Spleen (tissue), 11 donors: ENCODE measurements around the gene DNM2. TPM values are rescaled to one million over a fixed set of nuclear protein-coding genes. Genes with fewer than 3 reads are reported as not detected.
A peak's percentile ranks its signal among the peaks of the same experiment; 100 is the strongest.
"Not testable (repeated sequence)": the region's sequence is repeated elsewhere in the genome, so short reads cannot be mapped to it uniquely, and the experiment has no call there.

ENCODE experiments used
- DNase-seq: peaks from one replicate; pipeline ENCODE4 v3.0.0-alpha.2; 2020
- H3K27ac ChIP-seq, 8 donors: fragments of 200-600 bp; sonication (generic) in 7 of 8; 1 replicate in 4 of 8; 2 replicates in 4 of 8; pipeline versions ENCODE4 v1.5.0 to v1.8.0; 2016 to 2021; ENCODE audit warnings: inconsistent platforms in 4 of 8, mild to moderate bottlenecking in 4 of 8, moderate library complexity in 1 of 8
- H3K27me3 ChIP-seq, 7 donors: fragments of 200-600 bp; sonication (generic) in 6 of 7; replicated peaks in 1 of 7; 1 replicate in 4 of 7; 2 replicates in 3 of 7; pipeline versions ENCODE4 v1.5.0 to v1.8.0; 2016 to 2021; ENCODE audit warnings: inconsistent platforms in 3 of 7, mild to moderate bottlenecking in 1 of 7
- H3K36me3 ChIP-seq, 6 donors: fragments of 200-600 bp; sonication (generic) in 5 of 6; 1 replicate in 4 of 6; 2 replicates in 2 of 6; pipeline versions ENCODE4 v1.5.0 to v1.8.0; 2016 to 2021; ENCODE audit warnings: inconsistent platforms in 2 of 6
- H3K4me1 ChIP-seq, 6 donors: fragments of 200-600 bp; sonication (generic) in 5 of 6; 1 replicate in 3 of 6; 2 replicates in 3 of 6; pipeline versions ENCODE4 v1.5.0 to v1.8.0; 2016 to 2021; ENCODE audit warnings: inconsistent platforms in 3 of 6
- H3K4me3 ChIP-seq, 8 donors: fragments of 200-600 bp; sonication (generic) in 7 of 8; 1 replicate in 4 of 8; 2 replicates in 4 of 8; pipeline versions ENCODE4 v1.5.0 to v1.8.0; 2016 to 2021; ENCODE audit warnings: inconsistent platforms in 4 of 8, mild to moderate bottlenecking in 4 of 8, moderate library complexity in 2 of 8
- H3K9me3 ChIP-seq, 8 donors: fragments of 200-600 bp; sonication (generic) in 7 of 8; 1 replicate in 4 of 8; 2 replicates in 4 of 8; pipeline versions ENCODE4 v1.5.0 to v1.8.0; 2016 to 2021; ENCODE audit warnings: inconsistent platforms in 4 of 8
- CTCF ChIP-seq, 11 experiments: fragments of 200-600 bp in 7 of 11; fragments of 450-650 bp in 4 of 11; sonication (generic) in 4 of 11; IDR thresholded peaks in 8 of 11; conservative IDR thresholded peaks in 3 of 11; 1 replicate in 7 of 11; 2 replicates in 4 of 11; pipeline versions ENCODE4 v1.4.0 to v1.8.0; 2016 to 2021; ENCODE audit warnings: antibody characterized with exemption in 11 of 11, inconsistent platforms in 4 of 11, mild to moderate bottlenecking in 1 of 11
- POLR2A ChIP-seq, 3 donors: fragments of 450-650 bp; IDR thresholded peaks; one replicate each; pipeline ENCODE4 v1.5.1; 2017; ENCODE audit warnings: antibody characterized with exemption in 3 of 3, mild to moderate bottlenecking in 1 of 3
- POLR2AphosphoS5 ChIP-seq, 3 donors: sonication (generic); formaldehyde crosslinking; IDR thresholded peaks; one replicate each; pipeline ENCODE4 v1.5.1; 2017; ENCODE audit warnings: antibody characterized with exemption in 3 of 3
- WGBS, 5 donors: extraction: QIAGEN DNeasy Blood & Tissue Kit in 3 of 5; methylation state at CpG; one replicate each; pipeline versions ENCODE4 v1.1.5 to v1.1.7; 2013 to 2018; 5-methylcytosine and 5-hydroxymethylcytosine counted together
- intact Hi-C: fragments of 100-400 bp; cut with DNase I; formaldehyde crosslinking; loops from one replicate; pipeline ENCODE4 v1.15.0; 2023; ENCODE audit warnings: low total_unique reads
- polyA plus RNA-seq, 3 donors: library from polyadenylated mRNA; stranded (reverse); fragments of 200-250 nt; gene quantifications; one replicate each; pipeline ENCODE4 v1.2.1, GENCODE V29; 2013
- total RNA-seq, 7 donors: library from RNA; depleted of rRNA in 3 of 7; stranded (reverse); fragments of >200 nt in 3 of 7; fragmentation: NEBNext Ultra II Directional in 4 of 7; extraction: Animal tissue kit (Norgen Biotek cat#: 25700) in 4 of 7; gene quantifications; one replicate each; pipeline versions ENCODE4 v1.1.0 to v1.2.1, GENCODE V29; 2016 to 2021
- donor health status: healthy with polysubstance abuse.
- donor health status: DM: no; HTN: no; CAD: no; lungs with moderate emphysema.
- donor health status: DM: no; HTN: no; CAD: no.
- donor health status: Bipolar disorder and iron deficiency.
- donor health status: healthy.
- donor health status: DM: no; HTN: no; CAD: no.
- donor health status: DM: yes; HTN: yes; CAD: no.

Gene DNM2
- total and polyA plus RNA-seq, 10 donors, result 57.1 to 298 (median 193) TPM

GRCh38 chr19:10866495-10866894 is 148.6 kb downstream of the DNM2 start:
- no peak for DNase-seq
- peaks cover 0 to 22% (median 0%) of the 10 kb centered on the region in 6 donors for H3K36me3 ChIP-seq
- peaks cover 0 to 50% (median 30%) of the 10 kb centered on the region in 6 donors for H3K4me1 ChIP-seq
- H3K27ac ChIP-seq, result no peak overlapping the region
- intact Hi-C loops, result no loop called here
- no peak overlapping the region for H3K4me3 ChIP-seq
- H3K9me3 ChIP-seq, result no peaks in the 10 kb centered on the region
- no peaks in the 10 kb centered on the region for H3K27me3 ChIP-seq
- no peak for TF ChIP-seq POLR2A (IDR thresholded peaks at IDR 0.05)
- no peak for TF ChIP-seq POLR2AphosphoS5 (IDR thresholded peaks at IDR 0.05)
- TF ChIP-seq CTCF (IDR thresholded peaks at IDR 0.05 in 8 of 11, conservative IDR thresholded peaks at IDR 0.05 in 3 of 11), result no peak
- WGBS, 5 donors, result 78 to 95% (median 86%) methylated on average over 10 of the region's 10 CpGs

- Histone ChIP-seq H3K4me1 (peaks cover 4 to 68% (median 40%) of the 10 kb centered on the region in 6 donors), H3K36me3 (peaks cover 0 to 22% (median 0%) of the 10 kb centered on the region in 6 donors), H3K27ac (peak overlapping the region in 4 of 8 donors; percentile 63 to 85 (median 82)), H3K27me3 (peaks cover 0 to 4% (median 0%) of the 10 kb centered on the region in 7 donors), H3K4me3 (no peak overlapping the region), H3K9me3 (no peaks in the 10 kb centered on the region)
- peak; percentile 80 for DNase-seq
- WGBS, 5 donors, result 86 to 96% (median 92%) methylated on average over 10 of the region's 10 CpGs
- intact Hi-C loops, result no loop called here
- no peak for TF ChIP-seq POLR2A (IDR thresholded peaks at IDR 0.05)
Measured at GRCh38 chr19:10868872-10869547, 151.1 kb downstream of the DNM2 start.

GRCh38 chr19:10869872-10870311 is 152.0 kb downstream of the DNM2 start:
- Histone ChIP-seq H3K27ac (peak overlapping the region in 5 of 8 donors; percentile 74 to 88 (median 83)), H3K36me3 (peaks cover 0 to 22% (median 0%) of the 10 kb centered on the region in 6 donors), H3K4me1 (peaks cover 4 to 67% (median 33%) of the 10 kb centered on the region in 6 donors)
- H3K9me3 ChIP-seq, H3K4me3 ChIP-seq, H3K27me3 ChIP-seq, intact Hi-C loops: not testable (repeated sequence)
- 90 to 95% (median 94%) methylated on average over 11 of the region's 11 CpGs for WGBS, 5 donors
- peak; percentile 90 for DNase-seq

- no peaks in the 10 kb centered on the region for H3K9me3 ChIP-seq
- peaks cover 4 to 72% (median 33%) of the 10 kb centered on the region in 6 donors for H3K4me1 ChIP-seq
- no peak for DNase-seq
- peaks cover 0 to 20% (median 0%) of the 10 kb centered on the region in 6 donors for H3K36me3 ChIP-seq
- TF ChIP-seq CTCF (IDR thresholded peaks at IDR 0.05 in 8 of 11, conservative IDR thresholded peaks at IDR 0.05 in 3 of 11) (no peak), POLR2A (IDR thresholded peaks at IDR 0.05) (no peak), POLR2AphosphoS5 (IDR thresholded peaks at IDR 0.05) (no peak)
- H3K4me3 ChIP-seq, result peak overlapping the region; percentile 20 to 68 (median 32)
- H3K27ac ChIP-seq, result peak overlapping the region in 7 of 8 donors; percentile 70 to 91 (median 83)
- 1 to 8% (median 4%) methylated on average over 19 to 22 of the region's 22 CpGs for WGBS, 5 donors
- peaks cover 0 to 4% (median 0%) of the 10 kb centered on the region in 7 donors for H3K27me3 ChIP-seq
- intact Hi-C loops, result no loop called here
Measured at GRCh38 chr19:10870501-10870954, 152.6 kb downstream of the DNM2 start.

GRCh38 chr19:10870955-10871603 is 153.2 kb downstream of the DNM2 start, which contains the start of gene CARM1:
CARM1 (plus strand) TSS chr19:10871553; CDS start chr19:10871703, 150 bp downstream.
- WGBS, 5 donors, result 0 to 1% (median 1%) methylated on average over 4 to 98 of the region's 99 CpGs
- peak; percentile 100 for DNase-seq
- H3K27ac ChIP-seq, result peak within 1 kb of the TSS in 7 of 8 donors; percentile 70 to 91 (median 83)
- intact Hi-C loops, result no loop called here
- TF ChIP-seq POLR2AphosphoS5 (IDR thresholded peaks at IDR 0.05), result peak in 2 of 3 donors; percentile 72 to 75
- no peak for TF ChIP-seq POLR2A (IDR thresholded peaks at IDR 0.05)
- peak; percentile 50 to 95 (median 86) for TF ChIP-seq CTCF (IDR thresholded peaks at IDR 0.05 in 8 of 11, conservative IDR thresholded peaks at IDR 0.05 in 3 of 11)
- peak within 1 kb of the TSS; percentile 49 to 92 (median 68) for H3K4me3 ChIP-seq
- peaks cover 0 to 17% (median 0%) of the 10 kb centered on the region in 6 donors for H3K36me3 ChIP-seq
- H3K4me1 ChIP-seq, result peaks cover 4 to 77% (median 34%) of the 10 kb centered on the region in 6 donors
- H3K9me3 ChIP-seq, result no peaks in the 10 kb centered on the region
- peaks cover 0 to 4% (median 0%) of the 10 kb centered on the region in 7 donors for H3K27me3 ChIP-seq
